Measurements from ENCODE around the gene TCF4.
A peak's percentile ranks its signal among the peaks of the same experiment; 100 is the strongest.

Gene TCF4

DNA sequence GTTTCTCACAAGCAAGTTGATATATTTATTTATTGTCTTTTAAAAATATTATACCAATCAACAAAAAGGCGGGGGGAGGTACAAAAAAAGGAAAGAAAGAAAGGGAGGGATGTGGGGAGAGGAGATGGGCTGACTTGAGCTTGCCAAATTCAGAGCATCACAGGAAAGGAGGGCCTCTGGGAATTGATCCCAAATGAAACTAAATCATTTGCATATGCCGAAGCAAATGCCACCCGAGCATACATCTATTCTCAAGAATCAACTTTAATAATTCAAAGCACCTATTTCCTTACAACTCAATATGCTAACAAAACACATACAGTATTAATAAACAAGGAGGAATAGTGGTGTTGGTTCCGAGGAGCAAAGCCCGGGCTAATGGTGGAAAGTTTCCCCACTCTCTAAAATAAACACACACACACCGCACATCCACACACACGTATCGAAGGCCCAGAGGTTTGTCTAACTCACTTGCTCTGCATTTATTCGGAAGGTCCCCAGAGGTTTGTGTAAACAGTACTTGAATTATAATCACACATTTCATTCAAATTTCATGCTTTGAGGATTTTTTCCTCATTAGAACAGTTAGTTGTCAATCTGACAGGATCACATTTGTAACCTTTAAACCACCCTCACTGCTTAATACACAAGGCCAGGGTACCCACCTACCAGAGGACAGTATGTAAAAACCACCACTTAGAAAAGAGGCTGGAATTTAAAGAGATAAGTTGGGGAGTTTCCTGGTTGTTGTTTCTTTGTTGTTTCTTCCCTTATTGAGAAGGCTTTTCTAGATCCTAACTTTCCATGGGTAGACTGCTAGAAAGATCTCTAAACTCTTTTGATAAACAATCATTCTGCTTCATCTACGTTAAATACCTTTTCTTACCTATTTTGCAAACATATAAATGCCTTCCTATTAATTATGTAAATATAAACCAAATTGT lies 264.7 kb downstream of the TCF4 start:
- no peak for DNase-seq (ENCODE audit: low read depth in 2 of 2)

- peak in 1 of 2 donors; percentile 1 for DNase-seq (ENCODE audit: low read depth in 2 of 2)
Measured at GRCh38 chr18:55322178-55322735, 265.7 kb downstream of the TCF4 start.

GRCh38 chr18:55321265-55322177 lies 266.5 kb downstream of the TCF4 start:
- DNase-seq (ENCODE audit: low read depth in 2 of 2) = peak; percentile 11 to 14

DNA sequence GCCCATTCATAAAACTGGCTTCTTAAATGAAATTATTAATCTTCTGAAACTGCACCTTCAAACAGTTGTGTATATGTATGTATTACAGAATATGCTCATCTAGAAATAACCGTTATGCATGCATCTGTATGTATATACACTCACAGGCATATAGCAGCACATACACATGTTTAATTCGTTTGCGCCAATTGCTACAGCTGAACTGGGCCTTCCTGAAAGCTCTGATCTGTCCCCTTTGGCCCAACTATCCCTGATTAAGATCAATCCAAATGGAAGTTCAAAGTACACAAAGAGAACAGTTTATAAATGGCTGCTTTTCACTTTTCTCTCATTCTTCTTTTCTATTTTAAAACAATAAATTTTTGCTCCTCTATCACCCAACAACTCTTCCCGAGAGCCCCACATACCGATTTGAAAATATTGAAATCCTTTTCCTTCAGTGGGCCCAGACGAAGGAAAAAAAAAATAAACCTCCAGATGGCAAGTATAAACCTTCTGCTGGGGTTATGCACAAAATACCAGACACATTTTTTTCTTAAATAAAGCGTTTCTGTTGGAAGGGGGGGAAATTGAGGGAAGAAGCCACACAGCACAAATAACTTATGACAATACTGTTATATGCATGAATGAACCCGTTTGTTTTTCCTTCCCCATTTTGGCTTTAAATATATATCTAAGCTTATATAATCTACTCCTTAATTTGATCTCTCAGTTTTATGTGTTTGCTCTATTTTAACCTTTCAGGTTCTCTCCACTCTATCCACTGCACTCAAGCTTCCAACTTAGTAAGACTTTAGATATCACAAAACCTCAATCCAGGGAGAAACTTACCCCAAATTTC lies 267.3 kb downstream of the TCF4 start:
- DNase-seq (ENCODE audit: low read depth in 2 of 2) = no peak

- DNase-seq (ENCODE audit: low read depth in 2 of 2) = no peak
Measured at GRCh38 chr18:55319459-55320193, 268.4 kb downstream of the TCF4 start.

- no peak for DNase-seq (ENCODE audit: low read depth in 2 of 2)
Measured at GRCh38 chr18:55318951-55319441, 269.0 kb downstream of the TCF4 start.

- no peak for DNase-seq (ENCODE audit: low read depth in 2 of 2)
Measured at GRCh38 chr18:55317864-55318263, 270.1 kb downstream of the TCF4 start.

DNA sequence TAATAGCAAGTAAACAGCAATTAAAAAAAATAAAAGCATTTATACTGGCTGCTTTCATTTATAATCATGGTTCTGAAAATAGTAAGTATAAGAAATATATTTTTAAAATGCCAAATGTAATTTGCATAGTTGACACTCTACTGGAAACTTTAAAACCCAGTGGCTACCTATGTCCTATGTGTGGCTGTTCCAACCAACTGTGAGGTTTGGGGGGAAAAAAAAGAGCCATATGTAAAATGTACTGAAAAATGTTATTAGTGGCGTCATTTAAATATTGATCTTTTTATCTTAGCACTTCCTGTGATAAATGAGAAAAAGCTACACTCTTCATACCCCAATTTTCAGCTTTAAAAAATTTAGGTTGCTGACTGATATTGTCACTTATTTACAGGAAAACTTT lies 270.7 kb downstream of the TCF4 start:
- DNase-seq (ENCODE audit: low read depth in 2 of 2) = no peak

- no peak for DNase-seq (ENCODE audit: low read depth in 2 of 2)
Measured at GRCh38 chr18:55316486-55317184, 271.4 kb downstream of the TCF4 start.

- no peak for DNase-seq (ENCODE audit: low read depth in 2 of 2)
Measured at GRCh38 chr18:55314615-55315237, 273.3 kb downstream of the TCF4 start.

- DNase-seq (ENCODE audit: low read depth in 2 of 2) = no peak
Measured at GRCh38 chr18:55314031-55314430, 274.0 kb downstream of the TCF4 start.

DNA sequence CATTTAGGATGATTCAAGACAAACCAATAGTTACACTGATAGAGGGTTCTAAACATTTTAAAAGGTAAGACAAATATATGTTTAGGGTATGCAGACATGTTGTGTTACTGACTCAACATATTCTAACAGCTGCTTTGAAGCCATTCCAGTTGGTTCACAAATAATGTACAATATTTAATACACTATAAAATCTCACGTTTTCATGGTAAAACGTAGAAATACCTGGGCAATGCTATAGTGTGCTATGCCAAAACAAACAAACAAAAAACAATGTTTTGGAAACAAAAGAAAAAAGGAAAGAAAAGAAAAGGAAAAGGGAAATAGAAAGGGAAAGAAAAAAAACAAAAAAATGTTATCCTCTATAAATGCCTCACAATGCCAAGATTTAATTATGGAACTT lies 277.1 kb downstream of the TCF4 start:
- no peak for DNase-seq (ENCODE audit: low read depth in 2 of 2)

DNA sequence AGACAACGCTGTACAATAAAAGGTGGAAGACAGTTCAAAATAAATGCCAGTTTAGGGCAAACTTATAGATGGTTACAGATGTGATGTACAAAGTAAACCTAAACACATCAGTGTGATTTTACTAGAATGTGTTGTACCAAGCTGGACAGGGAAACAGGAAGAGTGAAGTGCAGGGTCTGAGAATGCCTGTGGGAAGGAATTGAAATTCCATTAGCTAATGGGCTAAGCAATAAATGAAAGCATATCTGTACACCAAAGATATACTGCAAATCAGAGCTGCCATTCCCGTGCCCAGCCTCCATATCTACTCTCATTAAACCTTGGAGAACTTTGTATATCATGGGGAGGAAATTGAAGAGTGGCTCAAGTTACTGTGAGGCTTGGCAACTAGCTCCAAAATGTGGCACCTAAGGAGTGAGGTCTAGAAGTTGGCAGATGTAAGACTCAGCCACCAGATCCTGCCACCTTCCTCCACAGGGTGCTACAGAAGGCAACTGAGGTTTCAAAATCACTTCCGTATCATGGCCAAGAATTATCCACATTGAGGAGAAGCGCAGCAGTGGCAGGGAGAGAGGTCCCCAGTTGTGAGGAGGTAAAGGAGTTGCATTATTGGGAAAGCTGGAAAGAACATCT lies 277.8 kb downstream of the TCF4 start:
- no peak for DNase-seq (ENCODE audit: low read depth in 2 of 2)

GRCh38 chr18:55309249-55309648 lies 278.7 kb downstream of the TCF4 start:
- DNase-seq (ENCODE audit: low read depth in 2 of 2) = no peak

GRCh38 chr18:55307505-55307904 lies 280.5 kb downstream of the TCF4 start:
- no peak for DNase-seq (ENCODE audit: low read depth in 2 of 2)

DNA sequence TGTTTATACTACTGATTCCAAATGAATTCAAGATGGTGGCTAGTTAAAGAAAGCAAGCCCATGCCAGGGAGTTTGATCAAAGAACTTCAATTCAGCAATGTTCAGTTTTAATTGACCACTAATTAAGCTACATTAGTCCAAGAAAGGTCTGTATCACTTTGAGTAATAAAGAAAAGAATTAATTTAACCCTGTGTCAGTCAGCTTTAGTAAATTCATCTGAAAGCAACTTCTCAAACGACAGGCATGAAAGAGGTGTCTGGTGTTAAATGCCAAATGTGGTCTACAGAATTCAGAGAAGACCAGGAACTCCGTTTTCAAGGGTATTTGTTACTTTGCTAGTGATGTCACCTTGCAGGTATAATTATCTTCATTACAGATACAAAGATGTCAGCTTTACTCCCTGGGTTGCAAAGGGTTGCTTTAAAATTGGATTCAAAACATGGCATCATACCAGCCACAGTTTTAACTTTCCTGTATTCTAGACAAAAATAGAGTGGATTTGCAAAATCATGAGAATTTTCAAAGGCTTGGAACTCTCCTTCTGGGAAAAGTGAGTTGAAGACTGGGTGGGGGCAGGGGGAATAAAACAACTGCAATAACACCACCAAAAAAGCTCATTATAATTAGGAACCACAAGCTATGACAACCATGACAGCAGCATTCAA lies 281.5 kb downstream of the TCF4 start:
- no peak for DNase-seq (ENCODE audit: low read depth in 2 of 2)

DNA sequence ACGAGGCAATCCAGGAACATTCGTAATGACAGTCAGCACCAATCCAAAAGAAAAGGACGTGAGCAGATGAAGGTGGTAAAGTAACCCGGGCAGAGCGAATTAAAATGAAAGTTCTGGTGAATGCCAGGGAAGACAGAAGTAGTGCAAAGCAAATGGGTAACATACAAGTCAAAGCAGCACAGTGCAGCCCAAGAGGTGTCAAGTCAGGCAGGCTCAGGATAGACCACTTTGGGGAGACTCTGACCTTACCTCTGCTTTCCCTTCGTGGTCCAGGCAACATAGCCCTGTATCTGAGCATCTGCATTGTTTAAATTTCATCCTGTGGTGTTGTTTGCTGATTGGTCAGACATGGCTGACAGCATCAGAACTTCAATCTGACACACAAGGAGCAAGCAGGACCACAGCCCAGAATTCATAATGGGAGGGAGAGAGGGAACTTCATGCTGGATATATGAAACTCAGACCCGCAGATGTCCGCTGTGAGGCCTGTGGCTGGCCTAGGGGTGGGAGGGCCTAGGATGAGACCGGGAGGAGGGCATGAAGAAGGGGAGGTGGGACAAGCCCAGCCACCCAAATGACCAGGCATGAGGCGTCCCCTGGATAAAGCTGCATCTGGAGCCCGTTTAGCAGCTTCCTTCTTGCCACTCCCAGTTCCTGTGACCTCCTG lies 285.7 kb downstream of the TCF4 start:
- no peak for DNase-seq (ENCODE audit: low read depth in 2 of 2)

DNA sequence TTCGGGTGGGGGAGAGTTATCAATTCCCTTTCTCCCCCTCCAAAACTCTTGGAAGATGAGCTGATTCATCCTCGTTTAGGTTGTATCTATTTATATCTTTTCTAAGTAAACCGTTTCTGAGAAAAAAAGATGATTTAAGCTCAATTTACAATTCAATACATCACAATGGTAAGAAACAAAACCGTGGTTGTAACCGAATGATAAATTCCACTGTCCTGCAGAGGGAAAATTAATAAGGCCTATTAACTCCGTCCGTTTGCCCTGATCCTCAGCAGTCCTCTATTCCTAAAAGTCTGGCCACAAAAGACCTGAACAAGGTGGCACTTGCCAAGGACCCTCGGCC lies 286.2 kb downstream of the TCF4 start:
- no peak for DNase-seq (ENCODE audit: low read depth in 2 of 2)

Data from stimulated activated CD8-positive, alpha-beta memory T cell treated with anti-CD3 and anti-CD28 coated beads, Interleukin-15, amount 100 ng/mL, for 48 hours (primary cell).